ENCODE results near the gene NME4.
A peak's percentile ranks its signal among the peaks of the same experiment; 100 is the strongest.

Gene NME4

GRCh38 chr16:363766-364490 lies 33.1 kb upstream of the NME4 start:
- no peak for DNase-seq

GRCh38 chr16:364595-365491 lies 32.2 kb upstream of the NME4 start:
- no peak for DNase-seq

- DNase-seq = no peak
Observed at GRCh38 chr16:366476-366875, 30.5 kb upstream of the NME4 start.

GRCh38 chr16:367333-367903 lies 29.6 kb upstream of the NME4 start:
- DNase-seq = no peak

GRCh38 chr16:368388-369158 lies 28.4 kb upstream of the NME4 start:
- no peak for DNase-seq

GRCh38 chr16:369275-369865 lies 27.6 kb upstream of the NME4 start:
- DNase-seq = no peak

- DNase-seq = no peak
Observed at GRCh38 chr16:369866-370436, 27.0 kb upstream of the NME4 start.

GRCh38 chr16:370443-370842 lies 26.6 kb upstream of the NME4 start, which contains the start of gene MRPL28:
TSS of gene MRPL28 (minus strand) at chr16:370538. CDS start at chr16:370218, 320 bp downstream.
- DNase-seq = peak; percentile 74

GRCh38 chr16:370979-371514 lies 26.0 kb upstream of the NME4 start:
- DNase-seq = no peak

GRCh38 chr16:371515-372301 lies 25.3 kb upstream of the NME4 start:
- no peak for DNase-seq

- no peak for DNase-seq
Observed at GRCh38 chr16:372302-372983, 24.6 kb upstream of the NME4 start.

- no peak for DNase-seq
Observed at GRCh38 chr16:373020-373598, 23.9 kb upstream of the NME4 start.

GRCh38 chr16:373848-374615 lies 23.0 kb upstream of the NME4 start:
- DNase-seq = no peak

GRCh38 chr16:374616-374926 lies 22.4 kb upstream of the NME4 start:
- DNase-seq = no peak

- no peak for DNase-seq
Observed at GRCh38 chr16:375212-375611, 21.8 kb upstream of the NME4 start.

- no peak for DNase-seq
Observed at GRCh38 chr16:375927-376816, 20.8 kb upstream of the NME4 start.

- no peak for DNase-seq
Observed at GRCh38 chr16:376817-377418, 20.1 kb upstream of the NME4 start.

GRCh38 chr16:377419-377951 lies 19.5 kb upstream of the NME4 start:
- DNase-seq = no peak
